Fibroblast of pulmonary artery (primary cell): Measurements from ENCODE around the gene ZNF813.

Experiments used
- DNase-seq: peaks from one replicate; pipeline ENCODE4 v3.0.0-alpha.2; 2010; ENCODE audit warnings: low read depth
- H3K4me3 ChIP-seq: replicated peaks from 2 replicates; pipeline ENCODE4 v1.5.1; 2011; ENCODE audit warnings: low read depth, mild to moderate bottlenecking, control low read depth, low read length, moderate library complexity
- TF ChIP-seq, protein P1 (sequence below): IDR thresholded peaks from 2 replicates; pipeline ENCODE4 v1.5.1; 2011; ENCODE audit warnings: mild to moderate bottlenecking, control low read depth, low read length, inconsistent platforms; ENCODE audit errors: missing control alignments

Gene ZNF813

DNA sequence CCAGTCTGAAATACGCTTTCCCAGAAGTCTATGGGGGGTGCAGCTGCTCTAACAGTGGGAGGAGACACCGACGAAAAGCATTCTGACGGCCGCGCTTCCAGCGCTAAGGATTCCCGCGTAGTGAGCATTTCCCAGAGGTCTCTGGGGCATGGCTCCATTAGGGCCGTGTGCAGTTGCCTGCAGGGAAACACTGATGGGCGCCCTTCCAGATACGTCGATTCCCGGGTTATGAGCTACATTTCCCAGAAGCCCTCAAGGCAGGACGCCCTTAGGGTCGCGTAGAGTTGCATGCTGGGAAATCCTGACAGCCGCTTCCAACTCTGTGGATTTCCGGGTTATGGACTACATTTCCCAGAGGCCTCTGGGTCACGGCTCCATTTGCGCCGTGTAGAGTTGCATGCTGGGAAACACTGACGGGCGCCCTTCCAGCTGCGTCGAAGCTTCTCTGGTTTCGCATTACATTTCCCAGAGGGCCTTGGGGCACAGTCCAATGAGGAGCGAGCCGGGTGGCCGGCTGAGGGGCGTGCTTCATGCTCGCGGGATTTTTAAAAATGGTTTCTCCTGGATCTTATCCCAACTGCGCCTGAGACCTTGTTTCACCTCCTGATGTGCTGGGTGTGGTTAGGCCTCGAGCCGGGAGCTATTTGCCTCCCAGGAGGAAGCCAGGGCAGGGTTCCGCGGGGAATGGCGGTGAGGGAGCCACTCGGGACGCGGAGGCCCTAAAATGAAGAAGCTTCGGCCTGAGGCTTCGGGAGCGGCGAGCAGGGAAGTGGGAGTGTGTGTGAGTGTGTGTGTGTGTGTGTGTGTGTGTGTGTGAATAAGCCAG lies 53.2 kb downstream of the ZNF813 start:
- TF ChIP-seq, protein P1, sequence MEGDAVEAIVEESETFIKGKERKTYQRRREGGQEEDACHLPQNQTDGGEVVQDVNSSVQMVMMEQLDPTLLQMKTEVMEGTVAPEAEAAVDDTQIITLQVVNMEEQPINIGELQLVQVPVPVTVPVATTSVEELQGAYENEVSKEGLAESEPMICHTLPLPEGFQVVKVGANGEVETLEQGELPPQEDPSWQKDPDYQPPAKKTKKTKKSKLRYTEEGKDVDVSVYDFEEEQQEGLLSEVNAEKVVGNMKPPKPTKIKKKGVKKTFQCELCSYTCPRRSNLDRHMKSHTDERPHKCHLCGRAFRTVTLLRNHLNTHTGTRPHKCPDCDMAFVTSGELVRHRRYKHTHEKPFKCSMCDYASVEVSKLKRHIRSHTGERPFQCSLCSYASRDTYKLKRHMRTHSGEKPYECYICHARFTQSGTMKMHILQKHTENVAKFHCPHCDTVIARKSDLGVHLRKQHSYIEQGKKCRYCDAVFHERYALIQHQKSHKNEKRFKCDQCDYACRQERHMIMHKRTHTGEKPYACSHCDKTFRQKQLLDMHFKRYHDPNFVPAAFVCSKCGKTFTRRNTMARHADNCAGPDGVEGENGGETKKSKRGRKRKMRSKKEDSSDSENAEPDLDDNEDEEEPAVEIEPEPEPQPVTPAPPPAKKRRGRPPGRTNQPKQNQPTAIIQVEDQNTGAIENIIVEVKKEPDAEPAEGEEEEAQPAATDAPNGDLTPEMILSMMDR: no peak
- DNase-seq: peak; percentile 99
- H3K4me3 ChIP-seq: peak overlapping the region; percentile 87

GRCh38 chr19:53521373-53522202 lies 54.1 kb downstream of the ZNF813 start:
- TF ChIP-seq, protein P1: no peak
- no peak for DNase-seq

DNA sequence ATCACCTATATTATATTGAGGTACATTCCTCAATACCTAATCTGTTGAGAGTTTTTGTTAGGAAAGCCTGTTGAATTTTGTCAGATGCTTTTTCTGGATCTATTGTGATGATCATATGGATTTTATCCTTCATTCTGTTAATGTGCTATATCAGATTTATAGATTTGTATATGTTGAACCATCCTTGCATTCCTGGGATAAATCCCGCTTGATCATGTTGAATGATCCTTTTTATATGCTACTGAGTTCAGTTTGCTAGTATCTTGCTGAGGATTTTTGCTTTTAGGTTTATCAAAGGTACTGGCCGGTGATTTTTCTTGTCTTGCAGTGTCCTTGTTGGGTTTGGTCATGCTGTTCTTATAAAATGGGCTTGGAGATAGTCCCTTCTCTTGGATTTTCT lies 58.4 kb downstream of the ZNF813 start:
- H3K4me3 ChIP-seq: no peak overlapping the region
- DNase-seq: no peak
- TF ChIP-seq, protein P1: no peak

More at GRCh38 chr19:53521373-53522202, 54.1 kb downstream of the ZNF813 start:
- peak overlapping the region; percentile 87 for H3K4me3 ChIP-seq

- no peak for DNase-seq
- TF ChIP-seq, protein P1: no peak
- H3K4me3 ChIP-seq: no peak overlapping the region
These were observed 63.1 kb downstream of the ZNF813 start for GRCh38 chr19:53530622-53531021.

- no peak for DNase-seq
- TF ChIP-seq, protein P1: no peak
These were observed 63.9 kb downstream of the ZNF813 start for GRCh38 chr19:53531457-53531856.

GRCh38 chr19:53532362-53532761 lies 64.8 kb downstream of the ZNF813 start:
- no peak for DNase-seq

More at GRCh38 chr19:53531457-53531856, 63.9 kb downstream of the ZNF813 start:
- H3K4me3 ChIP-seq: no peak overlapping the region

More at GRCh38 chr19:53532362-53532761, 64.8 kb downstream of the ZNF813 start:
- no peak overlapping the region for H3K4me3 ChIP-seq
- TF ChIP-seq, protein P1: no peak
